GM19099 (cell line): Measurements from ENCODE around the gene ZNF564.

ENCODE experiments used
- POLR2A ChIP-seq: IDR thresholded peaks from 3 replicates; pipeline ENCODE4 v1.6.1; 2011; ENCODE audit warnings: low read depth; ENCODE audit not compliant: insufficient read length; ENCODE audit errors: extremely low read depth

The ZNF564 gene

GRCh38 chr19:12551060-12551832 lies at the start of gene ZNF564:
Gene ZNF564, minus strand, starts transcription at chr19:12551482. Its CDS starts 150 bp downstream, at chr19:12551332.
- peak; percentile 96 for TF ChIP-seq POLR2A

GRCh38 chr19:12597594-12597993 lies 46.3 kb upstream of the ZNF564 start:
- TF ChIP-seq POLR2A: no peak

- TF ChIP-seq POLR2A: no peak
Observed at GRCh38 chr19:12596927-12597548, 45.8 kb upstream of the ZNF564 start.

- TF ChIP-seq POLR2A: no peak
Observed at GRCh38 chr19:12596485-12596884, 45.2 kb upstream of the ZNF564 start.

GRCh38 chr19:12581100-12581499 lies 29.8 kb upstream of the ZNF564 start:
- no peak for TF ChIP-seq POLR2A

- TF ChIP-seq POLR2A: no peak
Observed at GRCh38 chr19:12580180-12580694, 29.0 kb upstream of the ZNF564 start.

- no peak for TF ChIP-seq POLR2A
Observed at GRCh38 chr19:12578641-12579040, 27.4 kb upstream of the ZNF564 start.

- TF ChIP-seq POLR2A: no peak
Observed at GRCh38 chr19:12574036-12574435, 22.8 kb upstream of the ZNF564 start.

- no peak for TF ChIP-seq POLR2A
Observed at GRCh38 chr19:12567951-12568350, 16.7 kb upstream of the ZNF564 start.

GRCh38 chr19:12564016-12564664 lies 12.9 kb upstream of the ZNF564 start:
- TF ChIP-seq POLR2A: no peak

GRCh38 chr19:12555456-12555930 lies 4.2 kb upstream of the ZNF564 start:
- no peak for TF ChIP-seq POLR2A

GRCh38 chr19:12546903-12547302 lies 4.4 kb downstream of the ZNF564 start:
- TF ChIP-seq POLR2A: no peak

GRCh38 chr19:12546068-12546467 lies 5.2 kb downstream of the ZNF564 start:
- TF ChIP-seq POLR2A: no peak

- TF ChIP-seq POLR2A: no peak
Observed at GRCh38 chr19:12545267-12545666, 6.0 kb downstream of the ZNF564 start.

- TF ChIP-seq POLR2A: no peak
Observed at GRCh38 chr19:12544401-12544876, 6.8 kb downstream of the ZNF564 start.
